PC-3 (cell line): ENCODE measurements around the gene SYT7. TPM values are rescaled to one million over a fixed set of nuclear protein-coding genes. Genes with fewer than 3 reads are reported as not detected.

Experiments used
- ATAC-seq: fragments of 200-7000 bp; cut with Tn5 transposase; 2 replicates; pipeline ENCODE4 v1.9.1; 2020; ENCODE audit warnings: mild to moderate bottlenecking, moderate library complexity
- BruUV-seq: library from RNA; stranded (reverse); fragments of 400-500 nt; replicated peaks from 2 replicates; lab custom pipeline; 2021; lab: Mats Ljungman, UMichigan
- CTCF ChIA-PET: fragments of 300-600 bp; sonication (Branson Sonifier 250); formaldehyde crosslinking; loops from one replicate; lab custom pipeline; 2022; ENCODE audit warnings: antibody characterized with exemption; lab: Charles Lee
- POLR2A ChIA-PET: fragments of 300-600 bp; sonication (Branson Sonifier 250); formaldehyde crosslinking; loops from one replicate; lab custom pipeline; 2022; ENCODE audit warnings: antibody characterized with exemption; ENCODE audit not compliant: unreplicated experiment; lab: Charles Lee
- DNase-seq: peaks from one replicate; pipeline ENCODE4 v3.0.0-alpha.2; 2015
- H2AFZ ChIP-seq: fragments of 300-600 bp; sonication (generic); 2 replicates; pipeline ENCODE4 v1.6.0; 2016; ENCODE audit warnings: antibody characterized with exemption, low read length
- H3F3A ChIP-seq: fragments of 300-600 bp; sonication (generic); one replicate; pipeline ENCODE4 v1.6.0; 2017; ENCODE audit warnings: antibody characterized with exemption, low read length, control low read depth, mild to moderate bottlenecking; ENCODE audit not compliant: unreplicated experiment
- H3K27ac ChIP-seq: fragments of 300-600 bp; sonication (generic); 2 replicates; pipeline ENCODE4 v1.5.1; 2016; ENCODE audit warnings: mild to moderate bottlenecking, low read length
- H3K27me3 ChIP-seq: fragments of 300-600 bp; sonication (generic); 2 replicates; pipeline ENCODE4 v1.6.1; 2016; ENCODE audit warnings: low read length, mixed read lengths
- H3K36me3 ChIP-seq: fragments of 300-600 bp; sonication (generic); 2 replicates; pipeline ENCODE4 v1.6.1; 2016; ENCODE audit warnings: low read depth, mixed run types, low read length, mixed read lengths
- H3K4me1 ChIP-seq: fragments of 300-600 bp; sonication (generic); 2 replicates; pipeline ENCODE4 v1.5.1; 2016; ENCODE audit warnings: low read length; ENCODE audit not compliant: insufficient read depth
- H3K4me2 ChIP-seq: fragments of 300-600 bp; sonication (generic); 2 replicates; pipeline ENCODE4 v1.6.0; 2016; ENCODE audit warnings: low read length
- H3K4me3 ChIP-seq: fragments of 300-600 bp; sonication (generic); 2 replicates; pipeline ENCODE4 v1.5.1; 2016; ENCODE audit warnings: mild to moderate bottlenecking, low read length, mixed read lengths
- H3K79me2 ChIP-seq: fragments of 300-600 bp; sonication (generic); 2 replicates; pipeline ENCODE4 v1.6.1; 2017; ENCODE audit warnings: low read length, mixed read lengths
- H3K9ac ChIP-seq: fragments of 300-600 bp; sonication (generic); 2 replicates; pipeline ENCODE4 v1.6.0; 2016; ENCODE audit warnings: mild to moderate bottlenecking, low read length
- H3K9me2 ChIP-seq: fragments of 300-600 bp; sonication (generic); replicated peaks from 2 replicates; pipeline ENCODE4 v1.6.1; 2016; ENCODE audit warnings: mixed run types, low read length, mixed read lengths
- H3K9me3 ChIP-seq: fragments of 300-600 bp; sonication (generic); 2 replicates; pipeline ENCODE4 v1.6.1; 2016; ENCODE audit warnings: low read length, mixed read lengths
- H4K20me1 ChIP-seq: fragments of 300-600 bp; sonication (generic); 2 replicates; pipeline ENCODE4 v1.6.1; 2016; ENCODE audit warnings: low read length, mixed read lengths
- EZH2 ChIP-seq: fragments of 300-600 bp; sonication (generic); IDR thresholded peaks from one replicate; pipeline ENCODE4 v1.6.1; 2017; ENCODE audit warnings: antibody characterized with exemption, mild to moderate bottlenecking, low read length; ENCODE audit not compliant: unreplicated experiment
- EZH2phosphoT487 ChIP-seq: fragments of 300-600 bp; sonication (generic); IDR thresholded peaks from 2 replicates; pipeline ENCODE4 v1.6.1; 2018; ENCODE audit warnings: mild to moderate bottlenecking, antibody characterized with exemption, low read length, borderline replicate concordance
- intact Hi-C: fragments of 100-400 bp; cut with micrococcal nuclease; formaldehyde crosslinking; loops from 2 replicates; pipeline ENCODE4 v1.9.0; 2023
- total RNA-seq: library from RNA; depleted of rRNA; stranded (reverse); fragments of >200 nt; gene quantifications from 2 replicates; pipeline ENCODE4 v1.2.3, GENCODE V29; 2014
- TF ChIP-seq, protein P1 (sequence below): fragments of 300-600 bp; sonication (generic); conservative IDR thresholded peaks from 2 replicates; pipeline ENCODE4 v1.5.1; 2017; ENCODE audit warnings: antibody characterized with exemption, low read depth, mild to moderate bottlenecking, low read length

The SYT7 gene
- total RNA-seq, 1 experiment from 2014 or later = 23.2 TPM

DNA sequence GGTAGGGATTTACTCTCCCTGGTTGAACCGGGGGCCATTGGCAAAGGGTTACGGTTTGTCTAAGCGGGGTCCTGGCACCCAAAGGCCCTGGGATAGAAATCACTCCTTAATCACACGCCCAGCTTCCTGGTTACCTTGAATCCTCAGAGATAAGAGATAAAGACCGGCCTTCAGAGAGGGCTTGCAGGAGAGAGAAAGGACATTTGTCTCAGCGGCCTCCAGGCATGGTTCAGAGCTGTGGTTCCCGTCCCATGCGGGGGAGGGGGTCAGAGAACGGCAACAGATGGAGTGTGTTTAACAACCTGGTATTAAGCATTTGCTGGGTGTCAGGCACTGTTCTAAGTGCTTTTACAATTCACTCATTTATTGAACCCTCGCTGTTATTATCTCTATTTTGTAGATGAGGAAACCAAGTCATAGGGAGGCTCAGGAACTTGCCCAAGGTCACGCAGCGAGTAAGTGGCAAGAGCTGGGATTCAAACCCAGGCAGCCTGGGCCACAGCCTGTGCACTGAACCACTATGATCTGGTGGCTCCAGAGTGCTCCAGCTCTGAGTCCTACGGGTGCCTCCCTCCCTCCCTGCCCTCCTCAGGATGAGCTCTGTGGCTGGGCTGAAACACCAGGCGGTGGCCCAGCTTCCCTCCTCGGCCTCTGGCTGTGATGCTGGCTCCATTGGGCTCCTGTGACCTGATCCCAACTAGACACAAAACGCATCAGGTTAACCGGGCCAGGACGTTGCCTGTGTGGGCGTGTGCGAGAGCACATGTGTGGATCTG lies 53.7 kb downstream of the SYT7 start:
- no peak for ATAC-seq

DNA sequence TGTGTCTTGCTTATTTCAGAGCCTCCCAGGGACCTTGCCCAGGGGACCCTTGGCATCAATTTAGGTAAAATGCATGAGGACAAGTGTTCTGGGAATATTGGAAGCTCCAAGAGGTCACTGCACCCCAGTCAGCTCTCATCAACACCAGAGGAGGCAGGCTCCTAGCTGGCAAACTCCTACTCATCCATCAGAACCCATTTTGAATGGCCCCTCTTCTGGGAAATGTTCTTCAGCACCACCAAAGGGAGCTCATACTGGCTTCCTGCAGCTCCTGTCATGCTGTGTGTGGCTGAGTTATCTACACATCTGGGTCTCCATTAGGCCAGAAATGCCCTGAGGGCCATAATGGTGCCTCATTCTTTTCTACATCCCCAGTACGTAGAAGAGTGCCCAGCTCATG lies 54.6 kb downstream of the SYT7 start:
- Histone ChIP-seq H3K36me3 (no peaks in the 10 kb centered on the region), H3K4me3 (no peak overlapping the region), H3K4me2 (no peak overlapping the region), H3K9ac (no peak overlapping the region), H3K27me3 (no peaks in the 10 kb centered on the region), H3K9me3 (no peaks in the 10 kb centered on the region), H3K79me2 (no peaks in the 10 kb centered on the region), H3K9me2 (no peaks in the 10 kb centered on the region), H3K27ac (no peak overlapping the region), H3F3A (no peaks in the 10 kb centered on the region), H2AFZ (no peak overlapping the region), H4K20me1 (no peaks in the 10 kb centered on the region), H3K4me1 (no peaks in the 10 kb centered on the region)
- TF ChIP-seq EZH2 = no peak
- TF ChIP-seq, protein P1, sequence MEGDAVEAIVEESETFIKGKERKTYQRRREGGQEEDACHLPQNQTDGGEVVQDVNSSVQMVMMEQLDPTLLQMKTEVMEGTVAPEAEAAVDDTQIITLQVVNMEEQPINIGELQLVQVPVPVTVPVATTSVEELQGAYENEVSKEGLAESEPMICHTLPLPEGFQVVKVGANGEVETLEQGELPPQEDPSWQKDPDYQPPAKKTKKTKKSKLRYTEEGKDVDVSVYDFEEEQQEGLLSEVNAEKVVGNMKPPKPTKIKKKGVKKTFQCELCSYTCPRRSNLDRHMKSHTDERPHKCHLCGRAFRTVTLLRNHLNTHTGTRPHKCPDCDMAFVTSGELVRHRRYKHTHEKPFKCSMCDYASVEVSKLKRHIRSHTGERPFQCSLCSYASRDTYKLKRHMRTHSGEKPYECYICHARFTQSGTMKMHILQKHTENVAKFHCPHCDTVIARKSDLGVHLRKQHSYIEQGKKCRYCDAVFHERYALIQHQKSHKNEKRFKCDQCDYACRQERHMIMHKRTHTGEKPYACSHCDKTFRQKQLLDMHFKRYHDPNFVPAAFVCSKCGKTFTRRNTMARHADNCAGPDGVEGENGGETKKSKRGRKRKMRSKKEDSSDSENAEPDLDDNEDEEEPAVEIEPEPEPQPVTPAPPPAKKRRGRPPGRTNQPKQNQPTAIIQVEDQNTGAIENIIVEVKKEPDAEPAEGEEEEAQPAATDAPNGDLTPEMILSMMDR = no peak
- no peak for TF ChIP-seq EZH2phosphoT487
- ChIA-PET CTCF (no interaction called here), POLR2A (no interaction called here)
- intact Hi-C loops = no loop called here
- no peak for DNase-seq
- no TSS peak for BruUV-seq
- ATAC-seq = no peak

More for the DNA sequence above, 53.7 kb downstream of the SYT7 start:
- Histone ChIP-seq H3K9me3 (no peaks in the 10 kb centered on the region), H4K20me1 (no peaks in the 10 kb centered on the region), H3K27me3 (no peaks in the 10 kb centered on the region), H3K4me1 (no peaks in the 10 kb centered on the region), H3K9me2 (no peaks in the 10 kb centered on the region), H3K9ac (no peak overlapping the region), H3K4me2 (no peak overlapping the region), H2AFZ (no peak overlapping the region), H3K27ac (no peak overlapping the region), H3K4me3 (no peak overlapping the region), H3K79me2 (no peaks in the 10 kb centered on the region), H3K36me3 (no peaks in the 10 kb centered on the region), H3F3A (no peaks in the 10 kb centered on the region)
- no peak for TF ChIP-seq EZH2phosphoT487
- DNase-seq = no peak
- BruUV-seq = no TSS peak
- CTCF ChIA-PET = no interaction called here
- POLR2A ChIA-PET = interaction anchor here (0.6 kb wide), 1 partner anchor 89 kb away, joined by 7 read pairs; no protein-coding TSS in a partner anchor
- intact Hi-C loops = no loop called here

DNA sequence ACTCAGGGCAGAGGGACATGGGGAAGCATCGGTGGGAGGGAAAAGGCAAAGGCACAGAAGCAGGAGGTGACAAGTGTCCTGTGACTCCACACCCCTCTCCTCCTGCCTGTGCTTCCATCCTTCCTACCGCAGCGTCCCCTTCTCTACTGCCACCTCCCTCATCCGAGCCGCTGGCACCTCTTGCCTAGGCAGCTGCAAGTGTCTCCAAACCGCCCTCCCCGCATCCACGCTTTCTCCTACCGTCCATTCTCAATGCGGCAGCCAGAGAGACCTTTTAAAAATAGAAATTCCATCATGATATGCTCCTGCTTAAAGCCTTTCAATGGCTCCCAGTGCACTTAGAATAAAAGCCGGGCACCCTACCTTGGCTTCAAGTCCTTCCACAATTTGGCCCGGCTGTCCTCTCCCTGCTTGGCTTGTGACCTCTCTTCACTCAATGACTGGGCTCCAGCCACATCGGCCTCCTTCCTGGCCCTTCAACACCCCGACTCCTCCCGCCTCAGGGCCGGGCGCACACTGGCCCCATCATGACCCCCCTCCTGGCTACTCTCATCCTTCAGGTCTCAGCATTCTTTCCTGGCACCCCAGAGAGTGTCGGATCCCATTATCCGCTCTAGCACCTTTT lies 55.8 kb downstream of the SYT7 start:
- Histone ChIP-seq H3K4me3 (no peak overlapping the region), H3K9me3 (no peaks in the 10 kb centered on the region), H3K79me2 (no peaks in the 10 kb centered on the region), H2AFZ (no peak overlapping the region), H4K20me1 (no peaks in the 10 kb centered on the region), H3K9ac (no peak overlapping the region), H3F3A (no peaks in the 10 kb centered on the region), H3K4me2 (no peak overlapping the region), H3K4me1 (no peaks in the 10 kb centered on the region), H3K27me3 (no peaks in the 10 kb centered on the region), H3K36me3 (no peaks in the 10 kb centered on the region), H3K9me2 (no peaks in the 10 kb centered on the region), H3K27ac (no peak overlapping the region)
- TF ChIP-seq EZH2phosphoT487 = no peak
- TF ChIP-seq, protein P1 = no peak
- TF ChIP-seq EZH2 = no peak
- ATAC-seq = no peak
- CTCF ChIA-PET = no interaction called here
- intact Hi-C loops = no loop called here
- POLR2A ChIA-PET = no interaction called here
- no peak for DNase-seq
- BruUV-seq = no TSS peak
